HCT116 (cell line): ENCODE data around the gene A2M. TPM values are rescaled to one million over a fixed set of nuclear protein-coding genes. Genes with fewer than 3 reads are reported as not detected.
A peak's percentile ranks its signal among the peaks of the same experiment; 100 is the strongest.

Experiments used
- ATAC-seq: fragments of 200-7000 bp; cut with Tn5 transposase; 2 replicates; pipeline ENCODE4 v1.9.1; 2020; ENCODE audit warnings: mild to moderate bottlenecking, moderate library complexity
- BruUV-seq: library from RNA; stranded (reverse); fragments of 400-500 nt; replicated peaks from 2 replicates; lab custom pipeline; 2021; lab: Mats Ljungman, UMichigan
- CTCF ChIA-PET: fragments of 300-600 bp; sonication (Branson Sonifier 250); formaldehyde crosslinking; loops from one replicate; lab custom pipeline; 2021; ENCODE audit warnings: antibody characterized with exemption; lab: Charles Lee
- POLR2A ChIA-PET: fragments of 300-600, 350-600 bp; sonication (Branson Sonifier 250); formaldehyde crosslinking; loops from one replicate; lab custom pipeline; 2021; ENCODE audit warnings: antibody characterized with exemption; lab: Charles Lee
- RAD21 ChIA-PET, 2 experiments: fragments of 300-600 bp; sonication (Branson Sonifier 250); formaldehyde crosslinking; loops; one replicate each; lab custom pipeline; 2023; ENCODE audit warnings: low total read pairs in 2 of 2; ENCODE audit not compliant: uncharacterized antibody in 2 of 2, unreplicated experiment in 2 of 2, low non-redundant PET in 1 of 2; lab: Charles Lee
- DNase-seq: peaks from one replicate; pipeline ENCODE4 v3.0.0-alpha.2; 2010; ENCODE audit warnings: low read depth, low spot score
- H2AFZ ChIP-seq: fragments of 200-600 bp; shearing (Covaris generic), sonication (generic); 2 replicates; pipeline ENCODE4 v1.6.1; 2017; ENCODE audit warnings: low read depth, mixed run types, mixed read lengths, antibody characterized with exemption, low read length; ENCODE audit not compliant: poor library complexity, severe bottlenecking
- H3K27ac ChIP-seq: 2 replicates; pipeline ENCODE4 v1.5.1; 2012; ENCODE audit warnings: low read depth, low read length
- H3K27me3 ChIP-seq: fragments of 200-600 bp; sonication (generic); 2 replicates; pipeline ENCODE4 v1.6.1; 2016; ENCODE audit warnings: mixed run types, low read length, mixed read lengths; ENCODE audit not compliant: insufficient read depth
- H3K36me3 ChIP-seq, 2 experiments: fragments of 200-500 bp in 1 of 2; fragments of 200-600 bp in 1 of 2; sonication (Bioruptor generic) in 1 of 2; sonication (generic) in 1 of 2; 2 replicates each; pipeline versions ENCODE4 v1.5.1 to v1.6.1; 2014 to 2016; ENCODE audit warnings: low read length in 2 of 2, inconsistent platforms in 1 of 2, mixed read lengths in 1 of 2, mixed run types in 1 of 2; ENCODE audit not compliant: insufficient read depth in 2 of 2, control insufficient read depth in 1 of 2
- H3K4me1 ChIP-seq, 2 experiments: fragments of 200-600 bp in 1 of 2; sonication (generic) in 1 of 2; 2 replicates each; pipeline versions ENCODE4 v1.5.1 to v1.6.1; 2012 to 2017; ENCODE audit warnings: low read length in 2 of 2, inconsistent platforms in 1 of 2, mild to moderate bottlenecking in 1 of 2, mixed read lengths in 1 of 2, mixed run types in 1 of 2, moderate library complexity in 1 of 2; ENCODE audit not compliant: insufficient read depth in 2 of 2, control insufficient read depth in 1 of 2
- H3K4me2 ChIP-seq: fragments of 200-600 bp; sonication (generic); 2 replicates; pipeline ENCODE4 v1.6.1; 2017; ENCODE audit warnings: mixed run types, low read length, mixed read lengths
- H3K4me3 ChIP-seq, 2 experiments: fragments of 200-600 bp in 1 of 2; sonication (generic) in 1 of 2; replicated peaks in 1 of 2; 2 replicates each; pipeline ENCODE4 v1.5.1; 2011 to 2016; ENCODE audit warnings: low read length in 2 of 2, control low read depth in 1 of 2, low read depth in 1 of 2, mild to moderate bottlenecking in 1 of 2, mixed read lengths in 1 of 2, mixed run types in 1 of 2
- H3K79me2 ChIP-seq: fragments of 200-600 bp; sonication (generic); 2 replicates; pipeline ENCODE4 v1.6.1; 2017; ENCODE audit warnings: mild to moderate bottlenecking, mixed run types, low read length, moderate library complexity, mixed read lengths; ENCODE audit not compliant: insufficient read depth
- H3K9ac ChIP-seq: fragments of 200-600 bp; sonication (generic); 2 replicates; pipeline ENCODE4 v1.6.1; 2016; ENCODE audit warnings: low read length, mixed read lengths
- H3K9me2 ChIP-seq: fragments of 200-600 bp; sonication (generic), shearing (Covaris generic); 2 replicates; pipeline ENCODE4 v1.6.1; 2017; ENCODE audit warnings: mixed run types, mild to moderate bottlenecking, moderate library complexity; ENCODE audit not compliant: insufficient read depth
- H3K9me3 ChIP-seq, 2 experiments: fragments of 200-500 bp in 1 of 2; fragments of 200-600 bp in 1 of 2; sonication (Bioruptor generic) in 1 of 2; sonication (generic) in 1 of 2; 2 replicates each; pipeline ENCODE4 v1.6.1; 2014 to 2017; ENCODE audit warnings: low read length in 2 of 2, mixed read lengths in 2 of 2, inconsistent platforms in 1 of 2, low read depth in 1 of 2, mild to moderate bottlenecking in 1 of 2, mixed run types in 1 of 2, moderate library complexity in 1 of 2; ENCODE audit not compliant: control insufficient read depth in 1 of 2, insufficient read depth in 1 of 2
- H4K20me1 ChIP-seq: fragments of 200-600 bp; sonication (generic), shearing (Covaris generic); 2 replicates; pipeline ENCODE4 v1.6.1; 2017; ENCODE audit warnings: mixed run types, mild to moderate bottlenecking, moderate library complexity; ENCODE audit not compliant: insufficient read depth
- CTCF ChIP-seq, 3 experiments: fragments of 200-600 bp in 1 of 3; sonication (generic) in 1 of 3; IDR thresholded peaks in 2 of 3; conservative IDR thresholded peaks in 1 of 3; 2 replicates each; pipeline ENCODE4 v1.5.1; 2012 to 2017; ENCODE audit warnings: low read depth in 2 of 3, low read length in 2 of 3, antibody characterized with exemption in 1 of 3, borderline replicate concordance in 1 of 3, control low read depth in 1 of 3, mild to moderate bottlenecking in 1 of 3, mixed read lengths in 1 of 3, mixed run types in 1 of 3, moderate library complexity in 1 of 3; ENCODE audit not compliant: insufficient read depth in 1 of 3
- ELF1 ChIP-seq: IDR thresholded peaks from 2 replicates; pipeline ENCODE4 v1.6.1; 2012; ENCODE audit warnings: low read depth, borderline replicate concordance
- EZH2 ChIP-seq: fragments of 200-600 bp; sonication (generic); IDR thresholded peaks from 2 replicates; pipeline ENCODE4 v1.6.1; 2017; ENCODE audit warnings: antibody characterized with exemption, mixed run types
- FOSL1 ChIP-seq: IDR thresholded peaks from 2 replicates; pipeline ENCODE4 v1.6.1; 2012; ENCODE audit warnings: low read depth
- JUND ChIP-seq: IDR thresholded peaks from 2 replicates; pipeline ENCODE4 v1.6.1; 2012
- MAX ChIP-seq: IDR thresholded peaks from 2 replicates; pipeline ENCODE4 v1.6.1; 2012
- SRF ChIP-seq: IDR thresholded peaks from 2 replicates; pipeline ENCODE4 v1.6.1; 2012; ENCODE audit warnings: low read depth
- intact Hi-C: fragments of 100-400 bp; cut with micrococcal nuclease; formaldehyde crosslinking; loops from 2 replicates; pipeline ENCODE4 v1.10.0; 2022
- total RNA-seq: library from RNA; stranded (reverse); gene quantifications from one replicate; pipeline ENCODE4 v1.2.1, GENCODE V29; 2021; ENCODE audit not compliant: unreplicated experiment

The A2M gene
- total RNA-seq, 1 experiment from 2014 or later: 3.0 TPM

- intact Hi-C loops: no loop called here
- no peak overlapping the region for H2AFZ ChIP-seq
- no peak for ATAC-seq
- no peaks in the 10 kb centered on the region for H3K9me3 ChIP-seq
- H3K79me2 ChIP-seq: no peaks in the 10 kb centered on the region
- no TSS peak for BruUV-seq
- no peaks in the 10 kb centered on the region for H3K36me3 ChIP-seq
- DNase-seq: no peak
- ChIA-PET RAD21 (interaction anchor here in 1 of 2 experiments (1.9 kb wide), 1 partner anchor 394 kb away, joined by 9 read pairs; no protein-coding TSS in a partner anchor), CTCF (interaction anchor here (0.6 to 3.4 kb wide), 4 partner anchors 12 to 507 kb away, joined by 3 to 28 read pairs (median 15); no protein-coding TSS in a partner anchor), POLR2A (no interaction called here)
- H3K4me3 ChIP-seq: no peak overlapping the region
- H3K4me2 ChIP-seq: no peak overlapping the region
- TF ChIP-seq FOSL1: no peak
- no peak for TF ChIP-seq MAX
- TF ChIP-seq SRF: no peak
- TF ChIP-seq EZH2: no peak
- no peak overlapping the region for H3K27ac ChIP-seq
- no peaks in the 10 kb centered on the region for H3K9me2 ChIP-seq
- H3K27me3 ChIP-seq: peaks cover 6% of the 10 kb centered on the region; the same call in 1 of the 2 replicates
- H3K4me1 ChIP-seq: no peaks in the 10 kb centered on the region
- no peaks in the 10 kb centered on the region for H4K20me1 ChIP-seq
- H3K9ac ChIP-seq: no peak overlapping the region
Observed at GRCh38 chr12:9051158-9051550, 64.6 kb downstream of the A2M start.

GRCh38 chr12:9050521-9051157, 65.1 kb downstream of the A2M start:
- Histone ChIP-seq H3K4me2 (no peak overlapping the region), H2AFZ (no peak overlapping the region), H3K36me3 (no peaks in the 10 kb centered on the region), H3K27ac (no peak overlapping the region), H3K27me3 (peaks cover 6% of the 10 kb centered on the region; the same call in 1 of the 2 replicates), H3K9me2 (no peaks in the 10 kb centered on the region), H3K9ac (no peak overlapping the region), H3K79me2 (no peaks in the 10 kb centered on the region), H3K4me1 (no peaks in the 10 kb centered on the region), H3K4me3 (no peak overlapping the region), H3K9me3 (no peaks in the 10 kb centered on the region), H4K20me1 (no peaks in the 10 kb centered on the region)
- CTCF ChIA-PET: interaction anchor here (0.7 to 3.4 kb wide), 14 partner anchors 8 to 550 kb away, joined by 3 to 31 read pairs (median 7); partner anchors contain the start of gene M6PR
- no peak for TF ChIP-seq ELF1
- no peak for TF ChIP-seq JUND
- no peak for TF ChIP-seq EZH2
- TF ChIP-seq CTCF (IDR thresholded peaks at IDR 0.05 in 2 of 3, conservative IDR thresholded peaks at IDR 0.05 in 1 of 3; ENCODE audit: borderline replicate concordance in 1 of 3, insufficient read depth in 1 of 3, low read depth in 2 of 3, low read length in 2 of 3): no peak
- no peak for DNase-seq
- 0 out of 2 replicates have a peak, but pooled peaks have one; percentile 30 for ATAC-seq
- intact Hi-C loops: no loop called here
- BruUV-seq: no TSS peak
- POLR2A ChIA-PET: interaction anchor here (1.3 kb wide), 2 partner anchors 13 to 101 kb away, joined by 3 to 5 read pairs; partner anchors contain the start of gene M6PR
- RAD21 ChIA-PET: interaction anchor here in 1 of 2 experiments (1.5 to 1.9 kb wide), 2 partner anchors 393 to 506 kb away, joined by 6 to 9 read pairs; no protein-coding TSS in a partner anchor
